OCI-LY1 (cell line): Measurements from ENCODE around the gene FYCO1.

Source experiments
- EZH2 ChIP-seq: fragments of 200-600 bp; sonication (generic), shearing (Covaris generic); IDR thresholded peaks from 2 replicates; pipeline ENCODE4 v1.8.0; 2017; ENCODE audit warnings: borderline replicate concordance, mixed run types, mild to moderate bottlenecking, antibody characterized with exemption, low read length, moderate library complexity, mixed read lengths
- TF ChIP-seq, protein P1 (sequence below): fragments of 200-600 bp; sonication (generic), shearing (Covaris generic); IDR thresholded peaks from 2 replicates; pipeline ENCODE4 v1.5.1; 2017; ENCODE audit warnings: mild to moderate bottlenecking, antibody characterized with exemption, low read length, moderate library complexity, mixed read lengths

DNA sequence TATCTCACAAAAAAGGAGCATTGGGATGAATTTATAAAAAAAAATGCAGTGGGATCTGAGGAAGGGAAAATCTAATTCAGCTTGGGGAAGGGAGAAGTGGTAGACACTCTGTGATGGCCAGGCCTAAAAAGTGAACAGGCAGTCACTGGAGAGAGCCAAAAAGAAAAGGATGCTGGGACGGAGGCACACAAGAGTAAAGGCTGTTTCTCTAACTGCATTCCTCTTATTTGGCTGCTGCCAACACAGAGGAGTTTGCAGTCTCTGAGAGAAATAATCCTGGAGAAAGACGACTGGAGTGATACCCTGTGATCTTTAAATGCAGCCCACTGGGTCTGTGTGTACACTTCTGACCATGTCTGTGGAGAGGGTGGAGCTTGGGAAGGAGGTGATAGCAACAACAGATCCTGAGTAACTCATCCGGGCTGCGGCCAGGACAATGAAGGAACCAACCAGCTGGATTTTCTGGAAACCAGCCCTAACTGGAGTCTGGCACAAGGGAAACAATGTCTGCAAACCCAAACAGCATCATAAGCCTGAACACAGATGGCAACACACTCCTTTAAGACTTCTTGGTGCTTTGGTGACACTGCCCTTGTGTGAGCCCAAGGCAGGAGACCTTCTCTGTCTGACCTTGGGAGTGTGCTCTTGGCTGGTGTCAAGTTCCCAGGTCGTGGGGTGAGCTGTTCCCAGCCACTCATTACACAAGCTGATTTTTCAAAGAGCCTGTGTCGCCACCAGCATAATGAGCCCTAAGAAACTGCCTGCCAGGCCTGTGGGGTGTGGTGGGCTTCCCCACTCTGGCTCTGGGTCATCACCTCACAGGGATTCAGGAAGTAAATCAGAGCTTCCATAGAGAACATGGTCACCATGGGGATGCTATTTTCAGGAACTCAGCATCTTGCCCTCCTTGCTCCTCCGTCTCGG lies 8.0 kb downstream of the FYCO1 start:
- TF ChIP-seq, protein P1, sequence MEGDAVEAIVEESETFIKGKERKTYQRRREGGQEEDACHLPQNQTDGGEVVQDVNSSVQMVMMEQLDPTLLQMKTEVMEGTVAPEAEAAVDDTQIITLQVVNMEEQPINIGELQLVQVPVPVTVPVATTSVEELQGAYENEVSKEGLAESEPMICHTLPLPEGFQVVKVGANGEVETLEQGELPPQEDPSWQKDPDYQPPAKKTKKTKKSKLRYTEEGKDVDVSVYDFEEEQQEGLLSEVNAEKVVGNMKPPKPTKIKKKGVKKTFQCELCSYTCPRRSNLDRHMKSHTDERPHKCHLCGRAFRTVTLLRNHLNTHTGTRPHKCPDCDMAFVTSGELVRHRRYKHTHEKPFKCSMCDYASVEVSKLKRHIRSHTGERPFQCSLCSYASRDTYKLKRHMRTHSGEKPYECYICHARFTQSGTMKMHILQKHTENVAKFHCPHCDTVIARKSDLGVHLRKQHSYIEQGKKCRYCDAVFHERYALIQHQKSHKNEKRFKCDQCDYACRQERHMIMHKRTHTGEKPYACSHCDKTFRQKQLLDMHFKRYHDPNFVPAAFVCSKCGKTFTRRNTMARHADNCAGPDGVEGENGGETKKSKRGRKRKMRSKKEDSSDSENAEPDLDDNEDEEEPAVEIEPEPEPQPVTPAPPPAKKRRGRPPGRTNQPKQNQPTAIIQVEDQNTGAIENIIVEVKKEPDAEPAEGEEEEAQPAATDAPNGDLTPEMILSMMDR = no peak
- TF ChIP-seq EZH2 = no peak
